SH-SY5Y (cell line): ENCODE measurements around the gene RBM19.

ENCODE experiments used
- GATA2 ChIP-seq: IDR thresholded peaks from 2 replicates; pipeline ENCODE4 v1.6.1; 2011; ENCODE audit warnings: mild to moderate bottlenecking, low read depth, low read length
- GATA3 ChIP-seq: IDR thresholded peaks from 2 replicates; pipeline ENCODE4 v1.6.1; 2011; ENCODE audit warnings: low read depth, mild to moderate bottlenecking, low read length, moderate library complexity

DNA sequence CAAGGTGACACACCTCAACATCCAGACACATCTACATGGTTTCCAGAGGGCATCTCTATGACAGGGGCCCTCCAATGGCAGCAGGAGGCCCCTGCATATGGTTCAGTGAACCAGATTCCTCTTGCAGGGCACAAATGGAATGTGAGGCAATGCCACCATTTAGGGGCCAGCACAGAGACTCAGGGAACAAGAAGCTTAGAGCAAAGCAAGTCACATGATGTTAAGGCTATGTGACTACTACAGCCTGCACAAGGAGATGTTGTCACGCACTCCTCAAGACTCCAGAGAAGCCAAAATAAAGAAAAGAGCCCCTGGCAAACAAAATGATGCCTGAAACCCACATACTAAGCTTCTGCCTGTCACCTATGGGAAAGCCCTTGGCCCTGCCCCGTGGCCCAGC lies 95.2 kb downstream of the RBM19 start:
- TF ChIP-seq GATA2 (no peak), GATA3 (no peak)
